HepG2 (cell line): ENCODE results near the gene SPATC1L. TPM values are rescaled to one million over a fixed set of nuclear protein-coding genes. Genes with fewer than 3 reads are reported as not detected.
A peak's percentile ranks its signal among the peaks of the same experiment; 100 is the strongest.

ENCODE experiments used
- BRF2 ChIP-seq: sonication (generic); formaldehyde crosslinking; IDR thresholded peaks from 2 replicates; pipeline ENCODE4 v1.8.1; 2022; ENCODE audit warnings: mild to moderate bottlenecking, missing genetic modification reagents
- CREM ChIP-seq, 2 experiments: sonication (generic) in 1 of 2; formaldehyde crosslinking in 1 of 2; IDR thresholded peaks; 2 replicates each; pipeline versions ENCODE4 v1.4.0 to v1.6.1; 2016 to 2020; ENCODE audit warnings: antibody characterized with exemption in 1 of 2, mild to moderate bottlenecking in 1 of 2, missing genetic modification reagents in 1 of 2
- ESRRA ChIP-seq: sonication (generic); formaldehyde crosslinking; IDR thresholded peaks from 2 replicates; pipeline ENCODE4 v1.5.1; 2020; ENCODE audit warnings: mild to moderate bottlenecking, low read depth, missing genetic modification reagents
- GATA4 ChIP-seq: sonication (generic); IDR thresholded peaks from 2 replicates; pipeline ENCODE4 v1.6.1; 2016; ENCODE audit warnings: antibody characterized with exemption, low read depth, borderline replicate concordance
- KAT8 ChIP-seq: IDR thresholded peaks from 2 replicates; pipeline ENCODE4 v1.6.1; 2016; ENCODE audit warnings: missing genetic modification reagents, missing compliant biosample characterization
- KLF13 ChIP-seq: sonication (generic); formaldehyde crosslinking; IDR thresholded peaks from 2 replicates; pipeline ENCODE4 v1.4.0; 2020; ENCODE audit warnings: mild to moderate bottlenecking, missing genetic modification reagents
- NRL ChIP-seq: sonication (generic); formaldehyde crosslinking; IDR thresholded peaks from 2 replicates; pipeline ENCODE4 v1.5.0; 2020; ENCODE audit warnings: missing genetic modification reagents, mild to moderate bottlenecking, moderate library complexity, borderline replicate concordance
- PATZ1 ChIP-seq: sonication (generic); formaldehyde crosslinking; IDR thresholded peaks from 2 replicates; pipeline ENCODE4 v1.4.0; 2020; ENCODE audit warnings: missing genetic modification reagents
- PRDM4 ChIP-seq: sonication (generic); formaldehyde crosslinking; IDR thresholded peaks from 2 replicates; pipeline ENCODE4 v1.9.0; 2021; ENCODE audit warnings: missing genetic modification reagents, borderline replicate concordance
- PREB ChIP-seq: sonication (generic); formaldehyde crosslinking; IDR thresholded peaks from 2 replicates; pipeline ENCODE4 v1.4.0; 2020; ENCODE audit warnings: missing genetic modification reagents
- SNAPC2 ChIP-seq: sonication (generic); formaldehyde crosslinking; IDR thresholded peaks from 2 replicates; pipeline ENCODE4 v1.8.1; 2022; ENCODE audit warnings: mild to moderate bottlenecking, missing genetic modification reagents
- ZBTB26 ChIP-seq: IDR thresholded peaks from 2 replicates; pipeline ENCODE4 v1.6.1; 2016; ENCODE audit warnings: missing compliant biosample characterization, missing genetic modification reagents, borderline replicate concordance
- ZBTB38 ChIP-seq: sonication (generic); formaldehyde crosslinking; IDR thresholded peaks from 2 replicates; pipeline ENCODE4 v1.5.1; 2020; ENCODE audit warnings: mild to moderate bottlenecking, missing genetic modification reagents
- ZBTB39 ChIP-seq: sonication (generic); formaldehyde crosslinking; IDR thresholded peaks from 2 replicates; pipeline ENCODE4 v1.5.0; 2020; ENCODE audit warnings: missing genetic modification reagents
- ZBTB7B ChIP-seq: sonication (generic); formaldehyde crosslinking; IDR thresholded peaks from 2 replicates; pipeline ENCODE4 v1.4.0; 2020; ENCODE audit warnings: missing genetic modification reagents
- ZIK1 ChIP-seq: sonication (generic); formaldehyde crosslinking; IDR thresholded peaks from 2 replicates; pipeline ENCODE4 v1.5.0; 2020; ENCODE audit warnings: mild to moderate bottlenecking, low read depth, missing genetic modification reagents, borderline replicate concordance
- ZNF251 ChIP-seq: sonication (generic); formaldehyde crosslinking; IDR thresholded peaks from 2 replicates; pipeline ENCODE4 v1.9.0; 2021; ENCODE audit warnings: mild to moderate bottlenecking, missing genetic modification reagents
- polyA plus RNA-seq, 8 experiments: library from polyadenylated mRNA; depleted of rRNA in 3 of 8; stranded (reverse) in 7 of 8; unstranded in 1 of 8; fragments of >200 nt; fragmentation: Illumina TruSeq in 4 of 8; extraction: Trizol in 4 of 8; gene quantifications; 2 replicates each; pipeline versions ENCODE4 v1.2.1 to v1.2.3, GENCODE V29; 2011 to 2016; ENCODE audit warnings: low read depth in 4 of 8, missing spikeins in 1 of 8, mixed read lengths in 1 of 8; ENCODE audit not compliant: insufficient read depth in 1 of 8
- total RNA-seq, 5 experiments: library from RNA; depleted of rRNA; stranded (reverse); fragments of >200 nt; fragmentation: Illumina TruSeq; extraction: Trizol; gene quantifications; 2 replicates each; pipeline ENCODE4 v1.2.3, GENCODE V29; 2016; ENCODE audit warnings: low read depth in 1 of 5

SPATC1L gene
- total and polyA plus RNA-seq, 2 of the 13 experiments (the other 11 are each of a cell fraction or from before 2014, with no cell fraction given): 1.4 to 3.3 TPM

- TF ChIP-seq ZBTB39 (CRISPR knock-in tag): no peak
- peak; percentile 60; the same call in 1 of the 2 replicates for TF ChIP-seq PATZ1 (CRISPR knock-in tag)
- peak; percentile 78 for TF ChIP-seq ZBTB7B
- TF ChIP-seq CREM (IDR thresholded peaks at IDR 0.05): peak; percentile 61; the same call in 1 of the 2 replicates
- TF ChIP-seq CREM (CRISPR knock-in tag; IDR thresholded peaks at IDR 0.05): no peak
- peak; percentile 90 for TF ChIP-seq GATA4
- peak; percentile 81 for TF ChIP-seq ZBTB38 (CRISPR knock-in tag)
- TF ChIP-seq KAT8 (CRISPR knock-in tag): 0 out of 2 replicates have a peak, but pooled peaks have one; percentile 24
- TF ChIP-seq PRDM4 (CRISPR knock-in tag): no peak
- 0 out of 2 replicates have a peak, but pooled peaks have one; percentile 26 for TF ChIP-seq ZNF251 (CRISPR knock-in tag)
- peak; percentile 61; the same call in 1 of the 2 replicates for TF ChIP-seq ESRRA (CRISPR knock-in tag)
- peak; percentile 94 for TF ChIP-seq NRL (CRISPR knock-in tag)
- peak; percentile 32 for TF ChIP-seq ZIK1
- TF ChIP-seq SNAPC2: no peak; the same call in 1 of the 2 replicates
- TF ChIP-seq BRF2 (CRISPR knock-in tag): 0 out of 2 replicates have a peak, but pooled peaks have one; percentile 31
- TF ChIP-seq KLF13: peak; percentile 29; the same call in 1 of the 2 replicates
- TF ChIP-seq ZBTB26 (CRISPR knock-in tag): 0 out of 2 replicates have a peak, but pooled peaks have one; percentile 43
- TF ChIP-seq PREB: no peak
Measured at GRCh38 chr21:46155514-46156377, 28.5 kb downstream of the SPATC1L start, which contains the start of gene FTCD (continued).
